CD14-positive monocyte (primary cell): ENCODE measurements around the gene AP4E1. TPM values are rescaled to one million over a fixed set of nuclear protein-coding genes. Genes with fewer than 3 reads are reported as not detected.

Experiments used
- DNase-seq, 3 donors: peaks; one replicate each; pipeline ENCODE4 v3.0.0-alpha.2; 2011 to 2022
- H2AFZ ChIP-seq: 2 replicates; pipeline ENCODE4 v1.6.0; 2012; ENCODE audit warnings: mild to moderate bottlenecking, low read depth, low read length, inconsistent platforms; ENCODE audit not compliant: insufficient read depth, poor library complexity, severe bottlenecking
- H3K27ac ChIP-seq, 2 donors: 1 replicate in 1 of 2; 2 replicates in 1 of 2; pipeline ENCODE4 v1.5.1; 2012 to 2013; ENCODE audit warnings: low read length in 2 of 2, control low read depth in 1 of 2, inconsistent platforms in 1 of 2, low read depth in 1 of 2, mild to moderate bottlenecking in 1 of 2
- H3K27me3 ChIP-seq, 2 donors: one replicate each; pipeline versions ENCODE4 v1.6.0 to v1.6.1; 2011 to 2013; ENCODE audit warnings: low read length in 2 of 2; ENCODE audit not compliant: control insufficient read depth in 2 of 2, insufficient read depth in 2 of 2
- H3K36me3 ChIP-seq, 2 donors: replicated peaks in 1 of 2; 1 replicate in 1 of 2; 2 replicates in 1 of 2; pipeline versions ENCODE4 v1.5.1 to v1.6.1; 2012 to 2013; ENCODE audit warnings: low read length in 2 of 2, control low read depth in 1 of 2, inconsistent platforms in 1 of 2, mild to moderate bottlenecking in 1 of 2; ENCODE audit not compliant: insufficient read depth in 2 of 2, control insufficient read depth in 1 of 2
- H3K4me1 ChIP-seq, 2 donors: 1 replicate in 1 of 2; 2 replicates in 1 of 2; pipeline versions ENCODE4 v1.5.1 to v1.6.1; 2012 to 2013; ENCODE audit warnings: low read length in 2 of 2, control low read depth in 1 of 2, inconsistent platforms in 1 of 2, mild to moderate bottlenecking in 1 of 2, moderate library complexity in 1 of 2; ENCODE audit not compliant: insufficient read depth in 2 of 2, control insufficient read depth in 1 of 2
- H3K4me2 ChIP-seq: replicated peaks from 2 replicates; pipeline ENCODE3; 2012; ENCODE audit warnings: low read length, moderate library complexity, mild to moderate bottlenecking; ENCODE audit not compliant: poor library complexity, severe bottlenecking; ENCODE audit errors: extremely low read depth
- H3K4me3 ChIP-seq, 3 experiments: fragments of 200-600 bp in 1 of 3; sonication (generic) in 1 of 3; replicated peaks in 1 of 3; 1 replicate in 2 of 3; 2 replicates in 1 of 3; pipeline ENCODE4 v1.5.1; 2011 to 2013; ENCODE audit warnings: low read length in 3 of 3, mild to moderate bottlenecking in 3 of 3, control low read depth in 2 of 3, low read depth in 2 of 3, inconsistent platforms in 1 of 3, moderate library complexity in 1 of 3
- H3K79me2 ChIP-seq: 2 replicates; pipeline ENCODE4 v1.6.0; 2012; ENCODE audit warnings: mild to moderate bottlenecking, control low read depth, inconsistent platforms, low read length, moderate library complexity; ENCODE audit not compliant: insufficient read depth
- H3K9ac ChIP-seq: 2 replicates; pipeline ENCODE4 v1.6.0; 2017; ENCODE audit warnings: low read length, mild to moderate bottlenecking; ENCODE audit not compliant: insufficient read depth, poor library complexity, severe bottlenecking
- H3K9me3 ChIP-seq, 2 donors: replicated peaks in 1 of 2; 1 replicate in 1 of 2; 2 replicates in 1 of 2; pipeline versions ENCODE4 v1.5.1 to v1.6.1; 2012 to 2013; ENCODE audit warnings: low read length in 2 of 2, control low read depth in 1 of 2; ENCODE audit not compliant: control insufficient read depth in 1 of 2, insufficient read depth in 1 of 2
- H4K20me1 ChIP-seq: 2 replicates; pipeline ENCODE4 v1.6.0; 2012; ENCODE audit warnings: mild to moderate bottlenecking, low read length, control low read depth, moderate library complexity; ENCODE audit not compliant: insufficient read depth
- H3K27ac Mint-ChIP-seq, 7 donors: one replicate each; pipeline ENCODE4 v1.8.0; 2020; ENCODE audit warnings: mild to moderate bottlenecking in 7 of 7, mixed read lengths in 7 of 7, moderate library complexity in 6 of 7, inconsistent platforms in 2 of 7
- H3K27me3 Mint-ChIP-seq, 3 donors: one replicate each; pipeline ENCODE4 v1.8.0; 2021 to 2022; ENCODE audit warnings: low read depth in 3 of 3, mild to moderate bottlenecking in 3 of 3, mixed read lengths in 3 of 3, moderate library complexity in 3 of 3, inconsistent platforms in 1 of 3
- H3K36me3 Mint-ChIP-seq, 2 donors: one replicate each; pipeline ENCODE4 v1.8.0; 2020; ENCODE audit warnings: mixed read lengths in 2 of 2, inconsistent platforms in 1 of 2, mild to moderate bottlenecking in 1 of 2
- H3K4me1 Mint-ChIP-seq: one replicate; pipeline ENCODE4 v1.8.0; 2020; ENCODE audit warnings: mild to moderate bottlenecking, mixed read lengths
- H3K4me3 Mint-ChIP-seq, 2 donors: one replicate each; pipeline ENCODE4 v1.8.0; 2020; ENCODE audit warnings: mild to moderate bottlenecking in 2 of 2, mixed read lengths in 2 of 2, moderate library complexity in 1 of 2
- H3K9me3 Mint-ChIP-seq, 7 donors: one replicate each; pipeline ENCODE4 v1.8.0; 2020 to 2022; ENCODE audit warnings: mixed read lengths in 7 of 7, mild to moderate bottlenecking in 6 of 7, moderate library complexity in 6 of 7, inconsistent platforms in 2 of 7
- CTCF ChIP-seq: fragments of 200-600 bp; IDR thresholded peaks from one replicate; pipeline ENCODE4 v1.8.0; 2022; ENCODE audit warnings: antibody characterized with exemption, mild to moderate bottlenecking
- WGBS: methylation state at CpG from one replicate; pipeline ENCODE4 v1.1.5; 2013; ENCODE audit warnings: missing lambda C conversion rate; ENCODE audit not compliant: insufficient coverage; 5-methylcytosine and 5-hydroxymethylcytosine counted together
- intact Hi-C, 2 donors: fragments of 100-400 bp; cut with micrococcal nuclease; formaldehyde crosslinking; loops; one replicate each; pipeline versions ENCODE4 v1.15.0 to v1.15.1; 2023
- polyA plus RNA-seq, 3 donors: library from polyadenylated mRNA; depleted of rRNA in 1 of 3; unstranded in 2 of 3; stranded (reverse) in 1 of 3; fragments of 300-500 nt in 2 of 3; fragments of >200 nt in 1 of 3; fragmentation: Illumina TruSeq in 2 of 3; gene quantifications; 1 replicate in 2 of 3; 2 replicates in 1 of 3; pipeline ENCODE4 v1.2.3, GENCODE V29; 2012 to 2021

Gene AP4E1
- polyA plus RNA-seq, 3 donors = 4.1 to 7.7 (median 5.3) TPM

GRCh38 chr15:50890751-50891150, 17.7 kb upstream of the AP4E1 start:
- Mint-ChIP-seq H3K4me3 (no peak overlapping the region), H3K36me3 (peaks cover 2 to 8% of the 10 kb centered on the region in 2 donors), H3K27ac (no peak overlapping the region), H3K27me3 (peaks cover 0 to 9% (median 0%) of the 10 kb centered on the region in 3 donors), H3K9me3 (peaks cover 21 to 46% (median 35%) of the 10 kb centered on the region in 7 donors), H3K4me1 (peaks cover 17% of the 10 kb centered on the region)
- H3K4me1 ChIP-seq = peaks cover 5 to 21% of the 10 kb centered on the region in 2 donors
- no peaks in the 10 kb centered on the region for H4K20me1 ChIP-seq
- no peak overlapping the region for H3K27ac ChIP-seq
- H2AFZ ChIP-seq = no peak overlapping the region
- H3K79me2 ChIP-seq = no peaks in the 10 kb centered on the region
- 100% methylated on average over 2 of the region's 5 CpGs for WGBS
- no peak for TF ChIP-seq CTCF
- no peak overlapping the region for H3K4me3 ChIP-seq
- DNase-seq = no peak
- peaks cover 19 to 29% of the 10 kb centered on the region in 2 donors for H3K9me3 ChIP-seq
- H3K36me3 ChIP-seq = no peaks in the 10 kb centered on the region
- H3K4me2 ChIP-seq = no peak overlapping the region
- intact Hi-C loops = no loop called here
- no peak overlapping the region for H3K9ac ChIP-seq
- H3K27me3 ChIP-seq = no peaks in the 10 kb centered on the region

DNA sequence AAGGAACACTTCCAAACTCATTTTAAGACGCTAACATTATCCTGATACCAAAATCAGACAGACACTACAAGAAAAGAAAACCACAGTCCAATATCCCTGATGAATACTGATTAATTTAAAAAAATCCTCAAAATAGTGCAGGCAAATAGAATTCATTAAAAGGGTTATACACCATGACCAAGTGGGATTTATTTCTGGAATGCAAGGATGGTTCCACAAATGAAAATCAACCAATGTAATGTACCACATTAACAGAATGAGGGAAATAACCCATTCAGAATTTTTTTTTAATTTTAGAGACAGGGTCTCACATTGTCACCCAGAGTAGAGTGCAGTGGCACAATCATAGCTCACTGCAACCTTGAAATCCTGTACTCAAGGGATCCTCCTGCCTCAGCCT, 17.3 kb upstream of the AP4E1 start:
- Mint-ChIP-seq H3K4me1 (peaks cover 13% of the 10 kb centered on the region), H3K4me3 (no peak overlapping the region), H3K9me3 (peaks cover 21 to 46% (median 35%) of the 10 kb centered on the region in 7 donors), H3K27ac (no peak overlapping the region), H3K36me3 (peaks cover 2 to 8% of the 10 kb centered on the region in 2 donors), H3K27me3 (peaks cover 0 to 9% (median 0%) of the 10 kb centered on the region in 3 donors)
- H4K20me1 ChIP-seq = no peaks in the 10 kb centered on the region
- H2AFZ ChIP-seq = no peak overlapping the region
- H3K27ac ChIP-seq = no peak overlapping the region
- no peak for TF ChIP-seq CTCF
- intact Hi-C loops = no loop called here
- no peaks in the 10 kb centered on the region for H3K27me3 ChIP-seq
- no peak overlapping the region for H3K4me2 ChIP-seq
- H3K4me1 ChIP-seq = peaks cover under 1 to 17% of the 10 kb centered on the region in 2 donors
- H3K9me3 ChIP-seq = peaks cover 19 to 29% of the 10 kb centered on the region in 2 donors
- no peaks in the 10 kb centered on the region for H3K79me2 ChIP-seq
- no peak overlapping the region for H3K9ac ChIP-seq
- no CpG with 5 or more reads among the region's 1 CpG for WGBS
- H3K4me3 ChIP-seq = no peak overlapping the region
- no peak for DNase-seq
- no peaks in the 10 kb centered on the region for H3K36me3 ChIP-seq
